Measurements from ENCODE around the gene PRR13. TPM values are rescaled to one million over a fixed set of nuclear protein-coding genes. Genes with fewer than 3 reads are reported as not detected.
"Not testable (repeated sequence)": the region's sequence is repeated elsewhere in the genome, so short reads cannot be mapped to it uniquely, and the experiment has no call there.

Gene PRR13
- polyA plus RNA-seq, 3 donors = 172 to 193 (median 185) TPM

- no peak for DNase-seq
Measured at GRCh38 chr12:53424626-53425514, 16.7 kb upstream of the PRR13 start.

GRCh38 chr12:53425515-53426150, 15.9 kb upstream of the PRR13 start:
- no peak for DNase-seq

- DNase-seq = no peak
Measured at GRCh38 chr12:53427905-53428594, 13.5 kb upstream of the PRR13 start.

- DNase-seq = no peak
Measured at GRCh38 chr12:53428741-53429140, 12.8 kb upstream of the PRR13 start.

GRCh38 chr12:53430116-53430515, 11.4 kb upstream of the PRR13 start:
- DNase-seq = no peak

- no peak for DNase-seq
Measured at GRCh38 chr12:53431187-53431586, 10.3 kb upstream of the PRR13 start.

- DNase-seq = not testable (repeated sequence)
Measured at GRCh38 chr12:53435326-53435725, 6.2 kb upstream of the PRR13 start.

GRCh38 chr12:53439582-53439981, 2.0 kb upstream of the PRR13 start:
- not testable (repeated sequence) for DNase-seq

- DNase-seq = no peak
Measured at GRCh38 chr12:53443955-53444354, 2.4 kb downstream of the PRR13 start.

- DNase-seq = not testable (repeated sequence)
Measured at GRCh38 chr12:53444593-53445325, 3.2 kb downstream of the PRR13 start.

GRCh38 chr12:53450936-53451335, 9.4 kb downstream of the PRR13 start:
- no peak for DNase-seq

GRCh38 chr12:53451661-53452158, 10.2 kb downstream of the PRR13 start, which contains the start of gene PCBP2:
Gene PCBP2, plus strand, starts transcription at chr12:53452102. Its CDS starts 2,699 bp downstream, at chr12:53454801.
- DNase-seq = peak; percentile 99

GRCh38 chr12:53452159-53453077, 10.9 kb downstream of the PRR13 start:
- peak; percentile 87 for DNase-seq

- no peak for DNase-seq
Measured at GRCh38 chr12:53453953-53454640, 12.6 kb downstream of the PRR13 start.

GRCh38 chr12:53454707-53455106, 13.2 kb downstream of the PRR13 start:
- DNase-seq = no peak

GRCh38 chr12:53456654-53457366, 15.3 kb downstream of the PRR13 start:
- DNase-seq = no peak

GRCh38 chr12:53459097-53459496, 17.6 kb downstream of the PRR13 start:
- DNase-seq = no peak

GRCh38 chr12:53461059-53461458, 19.5 kb downstream of the PRR13 start:
- no peak for DNase-seq

GRCh38 chr12:53461591-53461990, 20.1 kb downstream of the PRR13 start:
- DNase-seq = no peak
